HG03039 (cell line): ENCODE results near the gene ANKRD31.
"Not testable (repeated sequence)": the region's sequence is repeated elsewhere in the genome, so short reads cannot be mapped to it uniquely, and the experiment has no call there.

ENCODE experiments used
- ATAC-seq: cut with Tn5 transposase; IDR thresholded peaks from one replicate; pipeline ENCODE4 v1.9.1; 2021; ENCODE audit warnings: mild to moderate bottlenecking, moderate library complexity; ENCODE audit not compliant: unreplicated experiment

ANKRD31 gene

GRCh38 chr5:75161508-75161907, 75.2 kb downstream of the ANKRD31 start:
- ATAC-seq = not testable (repeated sequence)

GRCh38 chr5:75156585-75156984, 80.1 kb downstream of the ANKRD31 start:
- ATAC-seq = no peak

GRCh38 chr5:75152860-75153259, 83.8 kb downstream of the ANKRD31 start:
- no peak for ATAC-seq

- no peak for ATAC-seq
Measured at GRCh38 chr5:75148051-75148450, 88.6 kb downstream of the ANKRD31 start.

GRCh38 chr5:75142566-75143136, 94.0 kb downstream of the ANKRD31 start:
- ATAC-seq = no peak

GRCh38 chr5:75140277-75140676, 96.4 kb downstream of the ANKRD31 start:
- no peak for ATAC-seq

- no peak for ATAC-seq
Measured at GRCh38 chr5:75138689-75139088, 98.0 kb downstream of the ANKRD31 start.

- no peak for ATAC-seq
Measured at GRCh38 chr5:75130818-75131349, 105.8 kb downstream of the ANKRD31 start.

- no peak for ATAC-seq
Measured at GRCh38 chr5:75116856-75117255, 119.8 kb downstream of the ANKRD31 start.

GRCh38 chr5:75114311-75114710, 122.4 kb downstream of the ANKRD31 start:
- ATAC-seq = not testable (repeated sequence)

- no peak for ATAC-seq
Measured at GRCh38 chr5:75113354-75114113, 123.1 kb downstream of the ANKRD31 start.

GRCh38 chr5:75108931-75109596, 127.6 kb downstream of the ANKRD31 start:
- no peak for ATAC-seq

- ATAC-seq = no peak
Measured at GRCh38 chr5:75108515-75108914, 128.2 kb downstream of the ANKRD31 start.

GRCh38 chr5:75095956-75096355, 140.7 kb downstream of the ANKRD31 start:
- not testable (repeated sequence) for ATAC-seq

- no peak for ATAC-seq
Measured at GRCh38 chr5:75091597-75091996, 145.1 kb downstream of the ANKRD31 start.

GRCh38 chr5:75089662-75090061, 147.0 kb downstream of the ANKRD31 start:
- ATAC-seq = no peak

GRCh38 chr5:75089137-75089536, 147.5 kb downstream of the ANKRD31 start:
- ATAC-seq = no peak

GRCh38 chr5:75088648-75089047, 148.0 kb downstream of the ANKRD31 start:
- ATAC-seq = no peak

- ATAC-seq = no peak
Measured at GRCh38 chr5:75081510-75081909, 155.2 kb downstream of the ANKRD31 start.

GRCh38 chr5:75079346-75079745, 157.3 kb downstream of the ANKRD31 start:
- ATAC-seq = not testable (repeated sequence)

- no peak for ATAC-seq
Measured at GRCh38 chr5:75078027-75078426, 158.7 kb downstream of the ANKRD31 start.

GRCh38 chr5:75072061-75072460, 164.6 kb downstream of the ANKRD31 start:
- ATAC-seq = no peak
